GM18951 (cell line): Measurements from ENCODE around the gene SELENOO.

Experiments
- POLR2A ChIP-seq: IDR thresholded peaks from 4 replicates; pipeline ENCODE4 v1.6.1; 2011; ENCODE audit warnings: mild to moderate bottlenecking; ENCODE audit not compliant: insufficient read length, insufficient read depth; ENCODE audit errors: extremely low read depth
- in situ Hi-C: fragments of 300-500 bp; cut with MboI; formaldehyde crosslinking; loops from one replicate; pipeline ENCODE4 v1.12.0; 2022; ENCODE audit warnings: low sequenced_read_pairs, mixed read lengths, inconsistent platforms; ENCODE audit not compliant: unreplicated experiment

SELENOO gene

GRCh38 chr22:50245214-50246072, 44.6 kb downstream of the SELENOO start:
- in situ Hi-C loops: no loop called here
- no peak for TF ChIP-seq POLR2A

- in situ Hi-C loops: no loop called here
- TF ChIP-seq POLR2A: no peak
These were observed 45.7 kb downstream of the SELENOO start for GRCh38 chr22:50246242-50247175.

GRCh38 chr22:50247748-50248147, 46.9 kb downstream of the SELENOO start:
- TF ChIP-seq POLR2A: no peak
- in situ Hi-C loops: no loop called here

- TF ChIP-seq POLR2A: no peak
- in situ Hi-C loops: no loop called here
These were observed 47.6 kb downstream of the SELENOO start for GRCh38 chr22:50248196-50249081.

- in situ Hi-C loops: no loop called here
- peak; percentile 16 for TF ChIP-seq POLR2A
These were observed 48.8 kb downstream of the SELENOO start for GRCh38 chr22:50249341-50250248.

GRCh38 chr22:50250249-50250554, 49.4 kb downstream of the SELENOO start:
- in situ Hi-C loops: no loop called here
- no peak for TF ChIP-seq POLR2A

- TF ChIP-seq POLR2A: peak; percentile 79
- in situ Hi-C loops: no loop called here
These were observed 50.0 kb downstream of the SELENOO start, which contains the start of gene HDAC10 for GRCh38 chr22:50250555-50251476. Gene HDAC10, minus strand, starts transcription at chr22:50251265. Its CDS starts 233 bp downstream, at chr22:50251032.

- no peak for TF ChIP-seq POLR2A
- in situ Hi-C loops: no loop called here
These were observed 50.8 kb downstream of the SELENOO start for GRCh38 chr22:50251477-50252081.

GRCh38 chr22:50252082-50253045, 51.6 kb downstream of the SELENOO start:
- in situ Hi-C loops: no loop called here

More at GRCh38 chr22:50252082-50253045, 51.6 kb downstream of the SELENOO start:
- TF ChIP-seq POLR2A: no peak
